OCI-LY1 (cell line): Measurements from ENCODE around the gene FAM149A.

Experiments used
- EZH2 ChIP-seq: fragments of 200-600 bp; sonication (generic), shearing (Covaris generic); IDR thresholded peaks from 2 replicates; pipeline ENCODE4 v1.8.0; 2017; ENCODE audit warnings: borderline replicate concordance, mixed run types, mild to moderate bottlenecking, antibody characterized with exemption, low read length, moderate library complexity, mixed read lengths
- TF ChIP-seq, protein P1 (sequence below): fragments of 200-600 bp; sonication (generic), shearing (Covaris generic); IDR thresholded peaks from 2 replicates; pipeline ENCODE4 v1.5.1; 2017; ENCODE audit warnings: mild to moderate bottlenecking, antibody characterized with exemption, low read length, moderate library complexity, mixed read lengths

DNA sequence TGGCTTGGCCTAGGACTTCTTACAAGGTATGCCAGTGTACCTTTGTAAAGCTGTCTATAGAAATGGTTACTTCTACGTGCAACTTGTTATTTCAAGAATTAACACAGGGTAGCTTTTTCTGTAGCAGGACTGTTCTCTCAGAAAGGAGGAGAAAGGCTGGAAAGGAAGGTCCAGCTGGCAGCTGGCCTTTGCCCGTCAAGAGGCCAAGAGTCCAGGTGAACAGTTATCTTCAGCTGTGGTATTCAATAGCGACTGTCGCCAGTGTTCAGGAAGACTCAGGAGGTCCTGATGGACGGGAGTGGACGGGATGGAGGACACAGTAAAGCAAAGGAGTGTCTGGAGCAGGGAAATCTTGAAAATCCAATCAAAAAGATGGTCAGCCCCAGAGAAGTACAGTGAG, 91.6 kb downstream of the FAM149A start:
- TF ChIP-seq, protein P1, sequence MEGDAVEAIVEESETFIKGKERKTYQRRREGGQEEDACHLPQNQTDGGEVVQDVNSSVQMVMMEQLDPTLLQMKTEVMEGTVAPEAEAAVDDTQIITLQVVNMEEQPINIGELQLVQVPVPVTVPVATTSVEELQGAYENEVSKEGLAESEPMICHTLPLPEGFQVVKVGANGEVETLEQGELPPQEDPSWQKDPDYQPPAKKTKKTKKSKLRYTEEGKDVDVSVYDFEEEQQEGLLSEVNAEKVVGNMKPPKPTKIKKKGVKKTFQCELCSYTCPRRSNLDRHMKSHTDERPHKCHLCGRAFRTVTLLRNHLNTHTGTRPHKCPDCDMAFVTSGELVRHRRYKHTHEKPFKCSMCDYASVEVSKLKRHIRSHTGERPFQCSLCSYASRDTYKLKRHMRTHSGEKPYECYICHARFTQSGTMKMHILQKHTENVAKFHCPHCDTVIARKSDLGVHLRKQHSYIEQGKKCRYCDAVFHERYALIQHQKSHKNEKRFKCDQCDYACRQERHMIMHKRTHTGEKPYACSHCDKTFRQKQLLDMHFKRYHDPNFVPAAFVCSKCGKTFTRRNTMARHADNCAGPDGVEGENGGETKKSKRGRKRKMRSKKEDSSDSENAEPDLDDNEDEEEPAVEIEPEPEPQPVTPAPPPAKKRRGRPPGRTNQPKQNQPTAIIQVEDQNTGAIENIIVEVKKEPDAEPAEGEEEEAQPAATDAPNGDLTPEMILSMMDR, result no peak
- no peak for TF ChIP-seq EZH2
